ENCODE results near the gene SLC25A6. TPM values are rescaled to one million over a fixed set of nuclear protein-coding genes. Genes with fewer than 3 reads are reported as not detected.

SLC25A6 gene
- total RNA-seq, 1 donor from 2014 or later, result 345 TPM

DNA sequence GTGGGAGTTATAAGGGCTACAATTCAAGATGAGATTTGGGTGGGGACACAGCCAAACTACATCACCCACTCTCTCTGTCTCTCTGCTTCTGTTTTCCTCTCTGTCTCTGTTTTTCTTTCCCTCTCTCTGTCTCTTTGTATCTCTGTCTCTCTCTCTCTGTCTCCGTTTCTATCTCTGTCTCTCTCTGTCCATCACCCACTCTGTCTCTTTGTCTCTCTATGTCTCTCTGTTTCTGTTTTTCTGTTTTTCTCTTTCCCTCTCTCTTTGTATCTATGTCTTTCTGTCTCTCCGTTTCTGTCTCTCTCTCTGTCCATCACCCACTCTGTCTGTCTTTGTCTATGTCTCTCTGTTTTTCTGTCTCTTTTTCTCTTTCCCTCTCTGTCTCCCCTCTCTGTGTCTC, 30.0 kb downstream of the SLC25A6 start:
- Histone ChIP-seq H3K4me2 (ENCODE audit: low read length) (no peak overlapping the region), H3K27ac (ENCODE audit: low read depth, low read length) (no peak overlapping the region), H2AFZ (ENCODE audit: low read depth, low read length) (no peak overlapping the region), H3K9me3 (ENCODE audit: insufficient read depth, low read depth, low read length) (peaks cover 3% of the 10 kb centered on the region), H3K4me1 (ENCODE audit: insufficient read depth, low read length) (no peaks in the 10 kb centered on the region), H4K20me1 (ENCODE audit: insufficient read depth, low read length) (no peaks in the 10 kb centered on the region), H3K27me3 (ENCODE audit: insufficient read depth, low read length) (no peaks in the 10 kb centered on the region), H3K4me3 (ENCODE audit: insufficient read depth, low read depth, low read length) (no peak overlapping the region), H3K36me3 (ENCODE audit: insufficient read depth, low read length) (no peaks in the 10 kb centered on the region), H3K9ac (ENCODE audit: low read length) (no peak overlapping the region), H3K79me2 (ENCODE audit: insufficient read depth, low read length) (no peaks in the 10 kb centered on the region)
- Mint-ChIP-seq H3K27ac (ENCODE audit: unreplicated experiment) (no peak overlapping the region), H3K9me3 (ENCODE audit: unreplicated experiment) (peaks cover 13% of the 10 kb centered on the region), H3K27me3 (ENCODE audit: low read depth, unreplicated experiment) (no peaks in the 10 kb centered on the region), H3K4me3 (ENCODE audit: unreplicated experiment) (no peak overlapping the region), H3K36me3 (ENCODE audit: low read depth, unreplicated experiment) (peaks cover 27% of the 10 kb centered on the region), H3K4me1 (ENCODE audit: low read depth, unreplicated experiment) (no peaks in the 10 kb centered on the region)
- TF ChIP-seq EZH2 (IDR thresholded peaks at IDR 0.05; ENCODE audit: insufficient read depth, low read length) (no peak), CTCF (IDR thresholded peaks at IDR 0.05; ENCODE audit: insufficient read depth, low read depth, low read length) (no peak)
- no peak for FAIRE-seq
- no peak for DNase-seq (ENCODE audit: low read depth)

DNA sequence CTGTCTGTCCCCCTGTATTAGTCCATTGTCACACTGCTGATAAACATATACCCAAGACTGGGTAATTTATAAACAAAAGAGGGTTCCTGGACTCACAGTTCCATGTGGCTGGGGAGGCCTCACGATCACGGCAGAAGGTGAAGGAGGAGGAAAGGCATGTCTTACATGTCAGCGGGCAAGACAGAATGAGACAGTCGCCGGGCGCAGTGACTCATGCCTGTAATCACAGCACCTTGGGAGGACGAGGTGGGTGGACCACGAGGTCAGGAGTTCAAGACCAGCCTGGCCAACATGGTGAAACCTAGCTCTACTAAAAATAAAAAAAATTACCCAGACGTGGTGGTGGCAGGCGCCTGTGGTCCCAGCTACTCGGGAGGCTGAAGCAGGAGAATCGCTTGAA, 30.6 kb downstream of the SLC25A6 start:
- H3K36me3 Mint-ChIP-seq (ENCODE audit: low read depth, unreplicated experiment), result peaks cover 27% of the 10 kb centered on the region
- H3K27ac Mint-ChIP-seq (ENCODE audit: unreplicated experiment), result no peak overlapping the region
- H3K4me2 ChIP-seq (ENCODE audit: low read length), result no peak overlapping the region
- H3K9me3 Mint-ChIP-seq (ENCODE audit: unreplicated experiment), result peaks cover 13% of the 10 kb centered on the region
- H3K27ac ChIP-seq (ENCODE audit: low read depth, low read length), result no peak overlapping the region
- no peak overlapping the region for H3K4me3 Mint-ChIP-seq (ENCODE audit: unreplicated experiment)
- H4K20me1 ChIP-seq (ENCODE audit: insufficient read depth, low read length), result no peaks in the 10 kb centered on the region
- H3K27me3 Mint-ChIP-seq (ENCODE audit: low read depth, unreplicated experiment), result no peaks in the 10 kb centered on the region
- no peak for TF ChIP-seq EZH2 (IDR thresholded peaks at IDR 0.05; ENCODE audit: insufficient read depth, low read length)
- no peak for TF ChIP-seq CTCF (IDR thresholded peaks at IDR 0.05; ENCODE audit: insufficient read depth, low read depth, low read length)
- no peaks in the 10 kb centered on the region for H3K4me1 ChIP-seq (ENCODE audit: insufficient read depth, low read length)
- peaks cover 3% of the 10 kb centered on the region for H3K9me3 ChIP-seq (ENCODE audit: insufficient read depth, low read depth, low read length)
- no peaks in the 10 kb centered on the region for H3K36me3 ChIP-seq (ENCODE audit: insufficient read depth, low read length)
- DNase-seq (ENCODE audit: low read depth), result peak; percentile 14
- H3K9ac ChIP-seq (ENCODE audit: low read length), result no peak overlapping the region
- no peaks in the 10 kb centered on the region for H3K27me3 ChIP-seq (ENCODE audit: insufficient read depth, low read length)
- H3K4me1 Mint-ChIP-seq (ENCODE audit: low read depth, unreplicated experiment), result no peaks in the 10 kb centered on the region
- FAIRE-seq, result no peak
- H3K79me2 ChIP-seq (ENCODE audit: insufficient read depth, low read length), result no peaks in the 10 kb centered on the region
- H2AFZ ChIP-seq (ENCODE audit: low read depth, low read length), result no peak overlapping the region
- H3K4me3 ChIP-seq (ENCODE audit: insufficient read depth, low read depth, low read length), result no peak overlapping the region

DNA sequence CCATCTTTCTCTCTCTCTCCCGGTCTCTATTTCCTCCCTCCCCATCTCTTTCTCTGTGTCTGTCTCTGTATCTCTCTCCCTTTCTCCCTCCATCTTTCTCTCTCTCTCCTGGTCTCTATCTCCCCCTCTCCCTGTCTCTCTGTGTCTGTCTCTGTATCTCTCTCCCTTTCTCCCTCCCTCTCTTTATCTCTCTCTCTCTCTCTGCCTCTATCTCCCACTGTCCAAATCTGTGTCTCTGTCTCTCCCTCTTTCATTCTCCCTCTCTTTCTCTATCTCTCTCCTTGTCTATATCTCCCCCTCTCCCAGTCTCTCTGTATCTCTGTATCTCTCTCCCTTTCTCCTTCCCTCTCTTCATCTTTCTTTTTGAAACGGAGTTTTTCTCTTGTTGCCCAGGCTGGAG, 31.7 kb downstream of the SLC25A6 start:
- Mint-ChIP-seq H3K27ac (ENCODE audit: unreplicated experiment) (no peak overlapping the region), H3K36me3 (ENCODE audit: low read depth, unreplicated experiment) (peaks cover 27% of the 10 kb centered on the region), H3K27me3 (ENCODE audit: low read depth, unreplicated experiment) (no peaks in the 10 kb centered on the region), H3K4me1 (ENCODE audit: low read depth, unreplicated experiment) (no peaks in the 10 kb centered on the region), H3K9me3 (ENCODE audit: unreplicated experiment) (peaks cover 13% of the 10 kb centered on the region), H3K4me3 (ENCODE audit: unreplicated experiment) (no peak overlapping the region)
- Histone ChIP-seq H3K79me2 (ENCODE audit: insufficient read depth, low read length) (no peaks in the 10 kb centered on the region), H3K4me3 (ENCODE audit: insufficient read depth, low read depth, low read length) (no peak overlapping the region), H3K9me3 (ENCODE audit: insufficient read depth, low read depth, low read length) (peaks cover 3% of the 10 kb centered on the region), H2AFZ (ENCODE audit: low read depth, low read length) (no peak overlapping the region), H3K4me2 (ENCODE audit: low read length) (no peak overlapping the region), H3K9ac (ENCODE audit: low read length) (no peak overlapping the region), H3K27ac (ENCODE audit: low read depth, low read length) (no peak overlapping the region), H3K36me3 (ENCODE audit: insufficient read depth, low read length) (no peaks in the 10 kb centered on the region), H4K20me1 (ENCODE audit: insufficient read depth, low read length) (no peaks in the 10 kb centered on the region), H3K4me1 (ENCODE audit: insufficient read depth, low read length) (no peaks in the 10 kb centered on the region), H3K27me3 (ENCODE audit: insufficient read depth, low read length) (no peaks in the 10 kb centered on the region)
- no peak for DNase-seq (ENCODE audit: low read depth)
- no peak for TF ChIP-seq CTCF (IDR thresholded peaks at IDR 0.05; ENCODE audit: insufficient read depth, low read depth, low read length)
- TF ChIP-seq EZH2 (IDR thresholded peaks at IDR 0.05; ENCODE audit: insufficient read depth, low read length), result no peak
- no peak for FAIRE-seq
